Right ventricle myocardium superior (tissue), 1 donor: Measurements from ENCODE around the gene ACTA1. TPM values are rescaled to one million over a fixed set of nuclear protein-coding genes. Genes with fewer than 3 reads are reported as not detected.
A peak's percentile ranks its signal among the peaks of the same experiment; 100 is the strongest.
"Not testable (repeated sequence)": the region's sequence is repeated elsewhere in the genome, so short reads cannot be mapped to it uniquely, and the experiment has no call there.

Experiments
- ATAC-seq: fragments of 200-7000 bp; cut with Tn5 transposase; one replicate; pipeline ENCODE4 v1.9.1; 2020; ENCODE audit warnings: mild to moderate bottlenecking; ENCODE audit not compliant: poor library complexity
- DNase-seq: peaks from one replicate; pipeline ENCODE4 v3.0.0-alpha.2; 2020
- intact Hi-C: fragments of 100-400 bp; cut with DNase I; formaldehyde crosslinking; loops from one replicate; pipeline ENCODE4 v1.11.2; 2022
- long read RNA-seq: library from polyadenylated mRNA; unstranded; transcript quantifications from one replicate; pipeline ENCODE4 v2.0.0, GENCODE V29; 2021
- total RNA-seq: library from RNA; stranded (reverse); fragmentation: NEBNext Ultra II Directional; extraction: Animal tissue kit (Norgen Biotek cat#: 25700); gene quantifications from one replicate; pipeline ENCODE4 v1.2.1, GENCODE V29; 2021
- donor health status: DM: no; HTN: yes; CAD: no; lungs with severe emphysema.

ACTA1 gene
- total RNA-seq: 577 TPM
- long read RNA-seq, transcript ACTA1-202 (7 exons, 1,491 nt): major isoform, 823 of 956 reads
- long read RNA-seq, partial matches to known transcripts: 123 of 956 reads
- long read RNA-seq, other reads (novel, unspliced or antisense): 10 of 956 reads

GRCh38 chr1:229434005-229434640 lies at the start of gene ACTA1:
Gene ACTA1 (minus strand): TSS chr1:229434094. CDS start chr1:229433115, 979 bp downstream.
- intact Hi-C loops: no loop called here
- ATAC-seq (peak; percentile 6), DNase-seq (no peak)

- intact Hi-C loops: loop anchor here (2.0 kb wide), 1 partner anchor 224 kb away; no protein-coding TSS in a partner anchor
- ATAC-seq (no peak), DNase-seq (no peak)
Measured at GRCh38 chr1:229482511-229482910, 48.6 kb upstream of the ACTA1 start.

- no peak for ATAC-seq
- intact Hi-C loops: no loop called here
- DNase-seq: no peak
Measured at GRCh38 chr1:229480495-229480894, 46.6 kb upstream of the ACTA1 start.

- DNase-seq (no peak), ATAC-seq (no peak)
- intact Hi-C loops: no loop called here
Measured at GRCh38 chr1:229479660-229480399, 45.9 kb upstream of the ACTA1 start.

- DNase-seq: no peak
- intact Hi-C loops: no loop called here
Measured at GRCh38 chr1:229478852-229479251, 45.0 kb upstream of the ACTA1 start.

GRCh38 chr1:229475859-229476258 lies 42.0 kb upstream of the ACTA1 start:
- not testable (repeated sequence) for DNase-seq

More at GRCh38 chr1:229478852-229479251, 45.0 kb upstream of the ACTA1 start:
- ATAC-seq: no peak

GRCh38 chr1:229474509-229474908 lies 40.6 kb upstream of the ACTA1 start:
- DNase-seq: no peak
- ATAC-seq: no peak
- intact Hi-C loops: no loop called here

More at GRCh38 chr1:229475859-229476258, 42.0 kb upstream of the ACTA1 start:
- intact Hi-C loops, ATAC-seq: not testable (repeated sequence)

- intact Hi-C loops: no loop called here
- DNase-seq (no peak), ATAC-seq (no peak)
Measured at GRCh38 chr1:229471175-229471574, 37.3 kb upstream of the ACTA1 start.

GRCh38 chr1:229470406-229471043 lies 36.6 kb upstream of the ACTA1 start:
- ATAC-seq: no peak
- intact Hi-C loops: no loop called here
- DNase-seq: no peak

- ATAC-seq: no peak
- DNase-seq: no peak
- intact Hi-C loops: no loop called here
Measured at GRCh38 chr1:229466887-229467286, 33.0 kb upstream of the ACTA1 start.

GRCh38 chr1:229464672-229465071 lies 30.8 kb upstream of the ACTA1 start:
- DNase-seq (no peak), ATAC-seq (no peak)

GRCh38 chr1:229461032-229461668 lies 27.3 kb upstream of the ACTA1 start:
- DNase-seq: peak; percentile 72
- ATAC-seq: peak; percentile 93
- intact Hi-C loops: no loop called here

More at GRCh38 chr1:229464672-229465071, 30.8 kb upstream of the ACTA1 start:
- intact Hi-C loops: no loop called here

GRCh38 chr1:229459815-229460214 lies 25.9 kb upstream of the ACTA1 start:
- no peak for DNase-seq
- ATAC-seq: no peak
- intact Hi-C loops: no loop called here

GRCh38 chr1:229457436-229457835 lies 23.5 kb upstream of the ACTA1 start:
- no peak for DNase-seq
- intact Hi-C loops: no loop called here
- no peak for ATAC-seq

- intact Hi-C loops: no loop called here
- ATAC-seq (no peak), DNase-seq (no peak)
Measured at GRCh38 chr1:229456016-229456415, 22.1 kb upstream of the ACTA1 start.

GRCh38 chr1:229454056-229454455 lies 20.2 kb upstream of the ACTA1 start:
- DNase-seq (no peak), ATAC-seq (no peak)
- intact Hi-C loops: no loop called here

- intact Hi-C loops: no loop called here
- ATAC-seq (no peak), DNase-seq (no peak)
Measured at GRCh38 chr1:229452956-229453801, 19.3 kb upstream of the ACTA1 start.

GRCh38 chr1:229448845-229449244 lies 15.0 kb upstream of the ACTA1 start:
- intact Hi-C loops: no loop called here
- ATAC-seq: no peak
- no peak for DNase-seq
